ENCODE data around the gene RGS6.

The RGS6 gene

DNA sequence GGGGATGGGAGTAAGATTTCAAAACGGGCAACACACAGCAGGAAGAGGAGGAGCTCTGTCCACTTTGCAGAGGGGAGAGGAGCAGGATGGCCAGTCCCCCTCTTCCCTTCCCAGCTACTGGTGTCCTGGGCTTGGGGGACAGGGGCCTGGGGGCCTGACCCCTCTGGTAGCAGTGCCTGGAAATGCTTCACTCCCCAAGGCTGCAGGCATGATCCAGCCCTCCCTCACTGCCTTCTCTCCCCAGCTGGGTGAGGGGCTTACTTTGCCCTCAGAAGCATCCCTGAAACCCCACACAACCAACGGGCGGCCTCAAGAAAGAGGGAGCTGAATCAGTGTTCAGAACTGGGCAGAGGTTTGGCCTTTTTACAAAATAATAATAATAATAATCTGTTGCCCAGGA lies 682.1 kb downstream of the RGS6 start:
- DNase-seq: no peak

DNA sequence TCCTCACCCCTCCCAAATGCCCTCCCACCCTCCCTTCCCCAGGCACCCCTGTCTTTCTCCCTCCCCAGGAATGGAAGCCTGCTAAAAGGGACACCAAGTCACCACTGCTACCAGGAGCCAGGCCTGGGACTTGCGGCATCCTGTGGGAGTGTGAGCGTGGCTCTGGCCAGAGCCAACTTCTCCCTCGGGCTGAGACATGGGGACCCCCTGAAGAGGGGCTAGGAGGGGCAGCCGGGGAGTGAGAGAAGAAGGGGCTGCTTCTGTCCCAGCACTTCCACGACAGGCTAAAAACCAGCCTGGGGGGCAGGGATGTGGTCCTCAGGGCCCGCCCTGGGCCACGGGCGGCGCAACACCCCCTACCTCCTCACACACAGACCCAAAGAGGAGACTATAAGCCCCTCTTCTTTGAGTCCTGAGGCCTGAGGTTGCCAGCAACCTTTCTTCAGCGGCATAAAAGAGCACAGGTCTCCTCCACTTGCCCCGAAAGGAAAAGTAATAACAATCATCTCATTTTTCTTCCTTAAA lies 682.7 kb downstream of the RGS6 start:
- DNase-seq: no peak

DNA sequence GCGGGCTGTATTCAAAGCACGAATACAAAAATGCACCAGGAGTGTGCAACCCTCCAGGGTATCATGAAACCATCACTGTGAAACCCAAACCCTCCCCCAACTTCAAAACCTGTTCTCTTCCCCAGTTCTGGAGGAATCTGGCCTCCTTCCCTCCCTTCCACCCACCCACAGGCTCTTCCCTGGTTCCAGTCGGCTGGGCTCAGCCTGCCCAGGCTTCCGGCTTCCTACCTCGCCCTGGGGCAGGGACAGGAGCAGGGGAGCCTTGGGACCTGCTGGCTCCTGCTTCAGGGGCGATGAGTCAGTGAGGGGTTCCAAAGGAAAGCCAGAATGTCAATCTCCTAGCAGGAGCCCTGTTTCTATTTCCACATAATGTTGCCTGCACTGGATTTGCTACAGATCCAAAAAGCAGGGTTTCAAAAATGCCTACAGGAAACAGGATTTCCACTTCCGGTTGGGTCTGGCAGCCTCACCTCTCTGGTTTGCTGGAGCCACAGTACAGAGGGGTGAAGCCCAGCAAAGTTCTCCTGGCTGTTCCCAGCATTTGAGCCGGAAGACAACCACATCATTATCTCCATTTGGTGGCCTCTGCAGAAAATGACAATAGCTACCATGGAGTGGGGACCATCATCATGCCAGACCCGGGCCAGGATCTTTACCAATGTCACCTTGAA lies 683.4 kb downstream of the RGS6 start:
- no peak for DNase-seq

Measured in CD4-positive, alpha-beta T cell treated with Interleukin-15 for 1 hour (primary cell).